HepG2 (cell line): ENCODE results near the gene UGGT1.

Experiments
- KDM5B ChIP-seq: sonication (generic); formaldehyde crosslinking; IDR thresholded peaks from 2 replicates; pipeline ENCODE4 v1.4.0; 2020; ENCODE audit warnings: missing genetic modification reagents, mild to moderate bottlenecking, borderline replicate concordance
- MTA3 ChIP-seq: sonication (generic); formaldehyde crosslinking; IDR thresholded peaks from 2 replicates; pipeline ENCODE4 v1.4.0; 2020; ENCODE audit warnings: missing genetic modification reagents
- NFE2 ChIP-seq: sonication (generic); formaldehyde crosslinking; IDR thresholded peaks from 2 replicates; pipeline ENCODE4 v1.4.0; 2020; ENCODE audit warnings: missing genetic modification reagents
- SMAD1 ChIP-seq: sonication (generic); formaldehyde crosslinking; IDR thresholded peaks from 2 replicates; pipeline ENCODE4 v1.4.0; 2020; ENCODE audit warnings: missing genetic modification reagents, low read depth, mild to moderate bottlenecking, borderline replicate concordance
- SP1 ChIP-seq, 2 experiments: fragments of 450-650 bp in 1 of 2; sonication (generic) in 1 of 2; formaldehyde crosslinking in 1 of 2; IDR thresholded peaks; 2 replicates each; pipeline versions ENCODE4 v1.4.0 to v1.6.1; 2016 to 2020; ENCODE audit warnings: missing genetic modification reagents in 1 of 2
- ZNF138 ChIP-seq: sonication (generic); formaldehyde crosslinking; IDR thresholded peaks from 2 replicates; pipeline ENCODE4 v1.5.0; 2020; ENCODE audit warnings: mild to moderate bottlenecking, low read depth, missing genetic modification reagents
- ZNF160 ChIP-seq: sonication (generic); formaldehyde crosslinking; IDR thresholded peaks from 2 replicates; pipeline ENCODE4 v1.8.0; 2022; ENCODE audit warnings: mild to moderate bottlenecking, inconsistent platforms, missing genetic modification reagents
- ZNF3 ChIP-seq: IDR thresholded peaks from 2 replicates; pipeline ENCODE4 v1.7.0; 2017; ENCODE audit warnings: inconsistent platforms
- ZNF572 ChIP-seq: sonication (generic); formaldehyde crosslinking; IDR thresholded peaks from 2 replicates; pipeline ENCODE4 v1.5.1; 2020; ENCODE audit warnings: mild to moderate bottlenecking, missing genetic modification reagents
- TF ChIP-seq, protein P1 (sequence below): sonication (generic); formaldehyde crosslinking; IDR thresholded peaks from 2 replicates; pipeline ENCODE4 v1.5.0; 2020; ENCODE audit warnings: mild to moderate bottlenecking, missing genetic modification reagents, moderate library complexity

- TF ChIP-seq SP1 (IDR thresholded peaks at IDR 0.05) (no peak), SP1 (CRISPR knock-in tag; IDR thresholded peaks at IDR 0.05) (no peak), ZNF572 (CRISPR knock-in tag) (no peak), ZNF160 (CRISPR knock-in tag) (no peak), MTA3 (no peak), SMAD1 (CRISPR knock-in tag) (no peak), ZNF3 (CRISPR knock-in tag) (no peak), KDM5B (CRISPR knock-in tag) (no peak), NFE2 (CRISPR knock-in tag) (no peak), ZNF138 (CRISPR knock-in tag) (no peak)
- TF ChIP-seq, protein P1, sequence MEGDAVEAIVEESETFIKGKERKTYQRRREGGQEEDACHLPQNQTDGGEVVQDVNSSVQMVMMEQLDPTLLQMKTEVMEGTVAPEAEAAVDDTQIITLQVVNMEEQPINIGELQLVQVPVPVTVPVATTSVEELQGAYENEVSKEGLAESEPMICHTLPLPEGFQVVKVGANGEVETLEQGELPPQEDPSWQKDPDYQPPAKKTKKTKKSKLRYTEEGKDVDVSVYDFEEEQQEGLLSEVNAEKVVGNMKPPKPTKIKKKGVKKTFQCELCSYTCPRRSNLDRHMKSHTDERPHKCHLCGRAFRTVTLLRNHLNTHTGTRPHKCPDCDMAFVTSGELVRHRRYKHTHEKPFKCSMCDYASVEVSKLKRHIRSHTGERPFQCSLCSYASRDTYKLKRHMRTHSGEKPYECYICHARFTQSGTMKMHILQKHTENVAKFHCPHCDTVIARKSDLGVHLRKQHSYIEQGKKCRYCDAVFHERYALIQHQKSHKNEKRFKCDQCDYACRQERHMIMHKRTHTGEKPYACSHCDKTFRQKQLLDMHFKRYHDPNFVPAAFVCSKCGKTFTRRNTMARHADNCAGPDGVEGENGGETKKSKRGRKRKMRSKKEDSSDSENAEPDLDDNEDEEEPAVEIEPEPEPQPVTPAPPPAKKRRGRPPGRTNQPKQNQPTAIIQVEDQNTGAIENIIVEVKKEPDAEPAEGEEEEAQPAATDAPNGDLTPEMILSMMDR (CRISPR knock-in tag) = no peak
Observed at GRCh38 chr2:128166746-128167353, 75.8 kb downstream of the UGGT1 start.
